ENCODE measurements around the gene CFAP61. TPM values are rescaled to one million over a fixed set of nuclear protein-coding genes. Genes with fewer than 3 reads are reported as not detected.

The CFAP61 gene
- total RNA-seq, 4 donors from 2014 or later: 0.38 TPM; not detected in 3

DNA sequence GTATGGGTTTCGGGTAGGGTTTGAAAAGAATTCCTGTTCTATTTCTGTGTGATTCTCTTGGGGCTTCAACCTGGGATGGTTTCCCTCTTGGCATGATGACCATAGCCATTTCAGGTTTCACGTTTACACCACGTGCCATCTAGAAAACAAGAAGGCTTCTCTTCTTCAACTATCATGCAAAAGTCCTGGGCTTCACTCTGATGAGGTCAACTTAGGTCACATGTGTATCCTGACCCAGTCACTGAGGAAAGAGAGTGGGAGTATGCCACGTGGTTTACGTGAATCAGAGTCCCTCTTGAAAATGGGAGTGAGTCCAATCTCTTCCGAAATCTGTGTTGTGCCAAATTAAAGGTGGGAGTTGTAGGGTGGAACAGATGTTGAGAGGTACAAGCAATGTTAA is 174.2 kb downstream of the CFAP61 start:
- Histone ChIP-seq H3K27me3 (peaks cover 0 to 29% (median 0%) of the 10 kb centered on the region in 4 donors), H3K4me1 (no peaks in the 10 kb centered on the region), H3K9me3 (no peaks in the 10 kb centered on the region), H3K27ac (no peak overlapping the region), H3K4me3 (no peak overlapping the region), H3K36me3 (no peaks in the 10 kb centered on the region)
- no peak for DNase-seq
- TF ChIP-seq, protein P1, sequence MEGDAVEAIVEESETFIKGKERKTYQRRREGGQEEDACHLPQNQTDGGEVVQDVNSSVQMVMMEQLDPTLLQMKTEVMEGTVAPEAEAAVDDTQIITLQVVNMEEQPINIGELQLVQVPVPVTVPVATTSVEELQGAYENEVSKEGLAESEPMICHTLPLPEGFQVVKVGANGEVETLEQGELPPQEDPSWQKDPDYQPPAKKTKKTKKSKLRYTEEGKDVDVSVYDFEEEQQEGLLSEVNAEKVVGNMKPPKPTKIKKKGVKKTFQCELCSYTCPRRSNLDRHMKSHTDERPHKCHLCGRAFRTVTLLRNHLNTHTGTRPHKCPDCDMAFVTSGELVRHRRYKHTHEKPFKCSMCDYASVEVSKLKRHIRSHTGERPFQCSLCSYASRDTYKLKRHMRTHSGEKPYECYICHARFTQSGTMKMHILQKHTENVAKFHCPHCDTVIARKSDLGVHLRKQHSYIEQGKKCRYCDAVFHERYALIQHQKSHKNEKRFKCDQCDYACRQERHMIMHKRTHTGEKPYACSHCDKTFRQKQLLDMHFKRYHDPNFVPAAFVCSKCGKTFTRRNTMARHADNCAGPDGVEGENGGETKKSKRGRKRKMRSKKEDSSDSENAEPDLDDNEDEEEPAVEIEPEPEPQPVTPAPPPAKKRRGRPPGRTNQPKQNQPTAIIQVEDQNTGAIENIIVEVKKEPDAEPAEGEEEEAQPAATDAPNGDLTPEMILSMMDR (IDR thresholded peaks at IDR 0.05): no peak
- TF ChIP-seq POLR2A (IDR thresholded peaks at IDR 0.05): no peak
- 74 to 81% methylated on average over 6 of the region's 6 CpGs for WGBS, 2 donors
- intact Hi-C loops (cut with DNase I): no loop called here

DNA sequence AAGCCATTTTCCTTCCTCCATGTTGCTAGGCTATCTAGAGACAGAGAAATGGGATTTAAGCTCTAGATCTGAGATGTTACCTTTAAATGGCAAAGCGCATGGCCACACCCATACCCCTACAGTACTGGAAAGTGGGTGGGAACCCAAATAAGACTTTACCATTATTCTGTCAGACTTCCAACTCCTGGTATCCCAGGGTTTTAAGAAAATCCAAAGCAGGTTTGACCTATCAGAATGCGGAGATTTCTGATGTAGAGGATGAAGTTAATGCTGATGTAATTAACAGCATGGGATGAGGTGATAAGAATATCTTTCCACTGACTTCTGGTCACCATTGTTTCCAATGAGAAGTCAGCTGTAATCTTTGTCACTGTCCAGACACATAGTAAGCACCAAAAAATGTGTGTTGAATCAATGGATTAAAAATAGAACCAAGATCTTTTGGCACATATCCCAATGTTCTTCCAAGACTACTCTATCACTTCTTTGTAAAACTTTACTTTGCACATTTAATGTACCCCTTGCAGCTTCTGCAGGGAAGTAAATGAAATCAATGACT is 174.8 kb downstream of the CFAP61 start:
- Histone ChIP-seq H3K27me3 (peaks cover 0 to 24% (median 0%) of the 10 kb centered on the region in 4 donors), H3K4me1 (no peaks in the 10 kb centered on the region), H3K9me3 (no peaks in the 10 kb centered on the region), H3K36me3 (no peaks in the 10 kb centered on the region), H3K4me3 (no peak overlapping the region), H3K27ac (no peak overlapping the region)
- WGBS, 2 donors: 96 to 100% methylated on average over 2 of the region's 2 CpGs
- TF ChIP-seq POLR2A (IDR thresholded peaks at IDR 0.05): no peak
- TF ChIP-seq, protein P1 (IDR thresholded peaks at IDR 0.05): no peak
- intact Hi-C loops (cut with DNase I): no loop called here
- no peak for DNase-seq

DNA sequence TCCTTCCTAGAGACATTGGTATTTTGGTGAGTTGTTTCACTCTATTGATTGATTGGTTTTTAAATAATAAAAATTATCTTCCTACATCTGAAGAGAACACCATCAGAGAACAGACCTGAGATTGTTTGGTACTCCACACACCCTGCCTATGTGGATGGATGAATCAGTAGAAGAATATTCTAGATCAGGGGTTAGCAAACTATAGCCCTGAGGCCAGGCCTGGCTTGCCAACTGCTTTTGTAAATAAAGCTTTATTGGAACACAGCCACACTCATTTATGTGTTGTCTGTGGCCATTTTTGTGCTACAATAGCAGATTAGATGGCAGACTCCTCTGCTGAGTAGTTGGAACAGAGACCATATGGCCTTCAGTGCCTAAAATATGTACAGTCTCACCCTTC is 176.0 kb downstream of the CFAP61 start:
- no peak for TF ChIP-seq POLR2A (IDR thresholded peaks at IDR 0.05)
- TF ChIP-seq, protein P1 (IDR thresholded peaks at IDR 0.05): no peak
- Histone ChIP-seq H3K36me3 (no peaks in the 10 kb centered on the region), H3K27me3 (peaks cover 0 to 28% (median 0%) of the 10 kb centered on the region in 4 donors), H3K9me3 (no peaks in the 10 kb centered on the region), H3K4me1 (no peaks in the 10 kb centered on the region), H3K4me3 (no peak overlapping the region), H3K27ac (no peak overlapping the region)
- intact Hi-C loops (cut with DNase I): no loop called here
- no peak for DNase-seq

DNA sequence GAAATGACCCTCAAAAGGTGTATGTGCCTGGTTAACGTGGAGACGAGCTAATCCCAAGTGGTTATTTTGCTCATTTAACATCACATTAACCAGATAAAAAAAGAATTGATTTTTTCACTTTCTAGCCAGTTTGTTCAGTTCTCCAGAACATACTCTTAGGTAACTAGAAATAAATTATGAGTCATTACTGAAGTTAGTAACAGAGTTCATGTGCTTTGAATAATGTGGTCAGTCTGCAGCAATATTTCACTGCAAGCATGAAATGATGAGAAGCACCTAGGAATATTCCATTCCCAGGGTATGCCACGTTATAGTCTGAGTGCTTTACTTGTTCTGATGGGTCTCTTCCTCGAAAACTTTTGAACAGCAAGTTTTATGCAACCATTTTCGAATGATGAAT is 177.3 kb downstream of the CFAP61 start:
- Histone ChIP-seq H3K9me3 (no peaks in the 10 kb centered on the region), H3K27ac (no peak overlapping the region), H3K36me3 (no peaks in the 10 kb centered on the region), H3K27me3 (peaks cover 0 to 22% (median 0%) of the 10 kb centered on the region in 4 donors), H3K4me1 (no peaks in the 10 kb centered on the region), H3K4me3 (no peak overlapping the region)
- intact Hi-C loops (cut with DNase I): no loop called here
- TF ChIP-seq, protein P1 (IDR thresholded peaks at IDR 0.05): no peak
- TF ChIP-seq POLR2A (IDR thresholded peaks at IDR 0.05): no peak
- WGBS, 2 donors: 70 to 75% methylated on average over 5 of the region's 5 CpGs
- DNase-seq: no peak

DNA sequence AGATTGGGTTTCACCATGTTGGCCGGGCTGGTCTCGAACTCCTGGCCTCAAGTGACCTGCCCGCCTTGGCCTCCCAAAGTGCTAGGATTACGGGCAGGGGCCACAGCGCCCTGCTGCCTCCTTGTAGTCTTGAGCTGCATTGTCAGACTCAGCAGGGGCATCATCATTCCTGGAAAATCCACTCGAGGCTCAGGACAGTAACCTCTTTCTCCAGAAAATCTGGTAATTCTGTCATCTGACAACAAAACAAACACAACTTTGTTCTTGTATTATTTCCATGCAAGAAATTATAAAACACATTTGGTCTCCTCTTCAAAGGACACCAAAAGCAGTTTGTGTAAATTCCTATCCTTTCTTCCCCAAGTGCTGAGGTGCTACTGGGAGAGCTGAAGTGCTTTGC is 178.4 kb downstream of the CFAP61 start:
- Histone ChIP-seq H3K9me3 (no peaks in the 10 kb centered on the region), H3K27me3 (peaks cover 0 to 17% (median 0%) of the 10 kb centered on the region in 4 donors), H3K27ac (no peak overlapping the region), H3K4me3 (no peak overlapping the region), H3K4me1 (no peaks in the 10 kb centered on the region), H3K36me3 (no peaks in the 10 kb centered on the region)
- intact Hi-C loops (cut with DNase I): no loop called here
- no peak for DNase-seq
- WGBS, 2 donors: 77 to 95% methylated on average over 4 to 6 of the region's 6 CpGs
- TF ChIP-seq POLR2A (IDR thresholded peaks at IDR 0.05): no peak
- TF ChIP-seq, protein P1 (IDR thresholded peaks at IDR 0.05): no peak
